Osteoblast (primary cell): ENCODE results near the gene VSIG10L2. TPM values are rescaled to one million over a fixed set of nuclear protein-coding genes. Genes with fewer than 3 reads are reported as not detected.

Experiments
- DNase-seq: peaks from one replicate; pipeline ENCODE4 v3.0.0; 2011; ENCODE audit warnings: low spot score, mixed read lengths; ENCODE audit not compliant: insufficient read length; ENCODE audit errors: missing footprints
- H2AFZ ChIP-seq: 2 replicates; pipeline ENCODE4 v1.6.0; 2011; ENCODE audit warnings: mild to moderate bottlenecking, low read length
- H3K27ac ChIP-seq: 2 replicates; pipeline ENCODE4 v1.5.1; 2011; ENCODE audit warnings: mild to moderate bottlenecking, low read depth, low read length, moderate library complexity
- H3K27me3 ChIP-seq: 2 replicates; pipeline ENCODE4 v1.6.0; 2012; ENCODE audit warnings: mild to moderate bottlenecking, control low read depth, inconsistent platforms, low read length, moderate library complexity; ENCODE audit not compliant: insufficient read depth
- H3K36me3 ChIP-seq: 2 replicates; pipeline ENCODE4 v1.5.1; 2011; ENCODE audit warnings: mild to moderate bottlenecking, low read length, control low read depth, moderate library complexity; ENCODE audit not compliant: insufficient read depth
- H3K4me1 ChIP-seq: 2 replicates; pipeline ENCODE4 v1.5.1; 2011; ENCODE audit warnings: mild to moderate bottlenecking, low read length, control low read depth, moderate library complexity; ENCODE audit not compliant: insufficient read depth
- H3K4me2 ChIP-seq: 2 replicates; pipeline ENCODE4 v1.6.0; 2011; ENCODE audit warnings: mild to moderate bottlenecking, low read length; ENCODE audit not compliant: insufficient read depth
- H3K4me3 ChIP-seq: fragments of 200-600 bp; sonication (generic); 3 replicates; pipeline ENCODE4 v1.5.1; 2012; ENCODE audit warnings: mild to moderate bottlenecking, low read length, inconsistent platforms; ENCODE audit not compliant: insufficient read depth
- H3K79me2 ChIP-seq: 2 replicates; pipeline ENCODE4 v1.6.0; 2012; ENCODE audit warnings: mild to moderate bottlenecking, low read length, control low read depth, inconsistent platforms; ENCODE audit not compliant: insufficient read depth
- H3K9me3 ChIP-seq: 2 replicates; pipeline ENCODE4 v1.5.1; 2011; ENCODE audit warnings: low read depth, low read length, control low read depth
- H4K20me1 ChIP-seq: 2 replicates; pipeline ENCODE4 v1.6.0; 2012; ENCODE audit warnings: mild to moderate bottlenecking, low read length, control low read depth; ENCODE audit not compliant: insufficient read depth
- total RNA-seq: library from RNA; depleted of rRNA; stranded (reverse); fragments of >200 nt; gene quantifications from 2 replicates; pipeline ENCODE4 v1.2.3, GENCODE V29; 2012
- TF ChIP-seq, protein P1 (sequence below): IDR thresholded peaks from 2 replicates; pipeline ENCODE4 v1.5.1; 2011; ENCODE audit warnings: mild to moderate bottlenecking, low read depth, low read length, moderate library complexity; ENCODE audit errors: extremely low read depth

The VSIG10L2 gene
- total RNA-seq, 1 donor, result not detected

DNA sequence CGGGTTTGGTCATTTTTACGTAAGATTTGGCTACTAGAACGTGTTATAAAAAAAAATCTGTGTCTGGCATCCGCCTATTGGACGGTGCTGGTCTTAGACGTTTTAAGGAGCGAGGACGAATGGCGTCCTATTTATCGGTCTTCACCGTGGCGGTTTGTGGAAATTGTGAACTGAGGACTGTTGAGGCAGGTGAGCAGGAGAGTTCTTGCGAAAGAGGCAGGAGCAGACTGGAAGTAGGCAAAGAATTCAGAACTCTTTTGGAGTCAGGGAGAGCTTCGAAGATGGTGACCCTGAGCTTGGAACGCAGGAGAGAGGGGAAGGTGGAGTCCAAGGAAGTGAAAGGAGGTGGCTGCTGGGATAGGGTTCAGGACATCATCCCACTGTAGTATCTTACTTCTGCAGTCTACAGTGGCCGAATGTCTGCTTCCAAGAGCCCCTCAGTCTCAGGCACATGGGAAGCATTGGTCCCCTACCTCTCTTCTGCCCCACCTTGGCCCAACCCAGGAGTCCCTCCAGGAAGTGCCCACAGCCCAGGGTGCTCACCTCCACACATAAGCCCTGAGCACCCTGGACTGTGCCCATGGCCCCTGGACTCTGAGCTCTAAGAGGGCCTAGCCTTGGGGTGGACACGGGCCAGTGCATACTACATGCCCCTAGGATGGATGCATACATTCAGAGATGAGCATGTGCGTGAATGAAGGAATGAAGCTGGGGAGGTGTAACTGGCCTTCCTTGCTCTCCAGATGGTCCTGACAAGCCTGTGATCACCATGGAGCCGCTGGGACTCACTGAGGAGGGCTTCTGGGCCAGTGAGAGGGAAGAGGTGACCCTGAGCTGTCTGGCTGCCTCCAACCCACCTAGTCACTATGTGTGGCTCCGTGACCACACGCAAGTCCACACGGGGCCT is 3.7 kb downstream of the VSIG10L2 start:
- Histone ChIP-seq H3K36me3 (no peaks in the 10 kb centered on the region), H4K20me1 (no peaks in the 10 kb centered on the region), H3K4me3 (no peak overlapping the region), H3K4me2 (no peak overlapping the region), H3K27ac (no peak overlapping the region), H3K9me3 (no peaks in the 10 kb centered on the region), H2AFZ (no peak overlapping the region), H3K79me2 (no peaks in the 10 kb centered on the region), H3K4me1 (peaks cover 5% of the 10 kb centered on the region), H3K27me3 (no peaks in the 10 kb centered on the region)
- TF ChIP-seq, protein P1, sequence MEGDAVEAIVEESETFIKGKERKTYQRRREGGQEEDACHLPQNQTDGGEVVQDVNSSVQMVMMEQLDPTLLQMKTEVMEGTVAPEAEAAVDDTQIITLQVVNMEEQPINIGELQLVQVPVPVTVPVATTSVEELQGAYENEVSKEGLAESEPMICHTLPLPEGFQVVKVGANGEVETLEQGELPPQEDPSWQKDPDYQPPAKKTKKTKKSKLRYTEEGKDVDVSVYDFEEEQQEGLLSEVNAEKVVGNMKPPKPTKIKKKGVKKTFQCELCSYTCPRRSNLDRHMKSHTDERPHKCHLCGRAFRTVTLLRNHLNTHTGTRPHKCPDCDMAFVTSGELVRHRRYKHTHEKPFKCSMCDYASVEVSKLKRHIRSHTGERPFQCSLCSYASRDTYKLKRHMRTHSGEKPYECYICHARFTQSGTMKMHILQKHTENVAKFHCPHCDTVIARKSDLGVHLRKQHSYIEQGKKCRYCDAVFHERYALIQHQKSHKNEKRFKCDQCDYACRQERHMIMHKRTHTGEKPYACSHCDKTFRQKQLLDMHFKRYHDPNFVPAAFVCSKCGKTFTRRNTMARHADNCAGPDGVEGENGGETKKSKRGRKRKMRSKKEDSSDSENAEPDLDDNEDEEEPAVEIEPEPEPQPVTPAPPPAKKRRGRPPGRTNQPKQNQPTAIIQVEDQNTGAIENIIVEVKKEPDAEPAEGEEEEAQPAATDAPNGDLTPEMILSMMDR, result no peak
- peak; percentile 54 for DNase-seq

DNA sequence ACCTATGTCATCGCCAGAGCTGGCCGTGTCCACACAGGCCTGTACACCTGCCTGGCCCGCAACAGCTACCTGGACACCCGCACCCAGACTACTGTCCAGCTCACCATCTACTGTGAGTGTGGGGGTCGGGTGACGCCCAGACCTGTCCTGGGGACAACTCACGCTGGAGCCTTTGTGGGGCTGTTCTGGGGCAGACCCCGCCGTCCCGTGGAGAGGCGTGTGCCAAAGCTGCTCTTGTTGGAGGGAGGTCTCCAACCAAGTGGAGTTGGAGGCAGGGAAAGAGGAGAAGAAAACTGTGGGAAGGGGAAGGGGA is 4.3 kb downstream of the VSIG10L2 start:
- Histone ChIP-seq H2AFZ (no peak overlapping the region), H3K36me3 (no peaks in the 10 kb centered on the region), H3K27ac (no peak overlapping the region), H3K9me3 (no peaks in the 10 kb centered on the region), H4K20me1 (no peaks in the 10 kb centered on the region), H3K4me2 (no peak overlapping the region), H3K27me3 (no peaks in the 10 kb centered on the region), H3K4me1 (peaks cover 5% of the 10 kb centered on the region), H3K4me3 (no peak overlapping the region), H3K79me2 (no peaks in the 10 kb centered on the region)
- TF ChIP-seq, protein P1, result no peak
- no peak for DNase-seq

DNA sequence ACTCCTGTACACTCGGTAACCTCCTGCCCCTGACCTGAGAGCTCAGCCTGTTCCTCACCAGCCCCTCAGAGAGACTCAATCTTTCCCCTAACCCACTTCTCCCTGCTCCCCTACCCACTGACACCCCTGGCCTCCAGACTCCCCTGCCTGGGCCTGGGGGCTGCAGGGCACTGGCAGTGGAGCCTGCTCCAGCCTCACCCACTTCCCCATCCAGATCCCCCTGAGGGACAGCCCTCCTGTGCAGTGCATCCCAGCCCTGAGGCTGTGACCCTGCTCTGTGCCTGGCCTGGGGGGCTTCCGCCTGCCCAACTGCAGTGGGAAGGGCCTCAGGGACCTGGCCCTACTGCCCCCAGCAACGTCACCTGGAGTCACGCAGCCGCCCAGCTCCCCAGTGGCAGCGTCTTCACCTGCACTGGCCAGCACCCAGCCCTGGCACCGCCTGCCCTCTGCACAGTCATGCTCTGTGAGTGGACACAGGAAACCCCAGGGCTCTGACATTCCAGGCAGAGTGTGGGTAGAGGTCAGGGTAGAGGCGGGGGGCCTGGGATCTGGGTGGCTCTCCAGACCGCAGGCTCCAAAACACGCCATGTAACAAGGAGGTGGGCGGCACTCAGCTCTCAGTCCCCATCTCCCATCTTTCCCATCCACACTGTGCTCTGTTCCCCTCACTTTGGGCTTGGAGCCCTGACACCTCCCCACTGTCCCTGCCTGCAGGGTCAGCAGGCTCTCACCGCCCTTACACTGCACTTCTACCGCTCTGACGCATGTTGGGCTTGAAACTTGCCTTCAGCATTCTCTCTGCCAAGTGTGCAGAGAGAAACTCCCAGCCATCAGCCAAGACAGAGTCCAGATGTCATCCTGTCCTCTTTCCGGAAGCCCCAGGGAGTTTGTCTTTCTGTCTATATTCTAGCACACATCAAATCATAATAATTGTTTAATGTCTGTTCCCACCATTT is 5.1 kb downstream of the VSIG10L2 start:
- no peaks in the 10 kb centered on the region for H3K79me2 ChIP-seq
- TF ChIP-seq, protein P1, result no peak
- peaks cover 5% of the 10 kb centered on the region for H3K4me1 ChIP-seq
- H3K4me2 ChIP-seq, result peak overlapping the region; percentile 28
- no peaks in the 10 kb centered on the region for H3K36me3 ChIP-seq
- H3K4me3 ChIP-seq, result no peak overlapping the region
- H2AFZ ChIP-seq, result no peak overlapping the region
- no peaks in the 10 kb centered on the region for H4K20me1 ChIP-seq
- peak; percentile 95 for DNase-seq
- H3K27ac ChIP-seq, result no peak overlapping the region
- no peaks in the 10 kb centered on the region for H3K9me3 ChIP-seq
- no peaks in the 10 kb centered on the region for H3K27me3 ChIP-seq

DNA sequence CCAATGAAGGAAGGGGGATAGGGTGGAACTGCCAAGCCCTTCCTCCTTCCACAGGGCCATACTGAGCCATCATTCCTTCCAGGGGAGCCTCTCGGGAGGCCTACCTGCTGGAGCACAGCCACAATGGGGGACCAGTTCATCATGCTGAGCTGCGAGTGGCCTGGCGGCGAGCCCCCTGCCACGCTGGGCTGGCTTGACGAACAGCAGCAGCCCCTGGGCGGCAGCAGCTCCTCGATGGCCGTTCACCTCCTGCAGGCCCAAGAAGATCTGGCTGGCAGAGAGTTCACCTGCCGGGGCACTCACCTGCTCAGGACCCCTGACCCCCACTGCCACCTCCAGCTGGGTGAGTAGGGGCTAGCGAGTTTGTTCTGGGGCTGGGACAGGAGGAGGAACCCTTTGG is 5.9 kb downstream of the VSIG10L2 start:
- H3K27ac ChIP-seq, result no peak overlapping the region
- no peaks in the 10 kb centered on the region for H3K36me3 ChIP-seq
- no peak overlapping the region for H3K4me3 ChIP-seq
- DNase-seq, result no peak
- no peak overlapping the region for H3K4me2 ChIP-seq
- no peak overlapping the region for H2AFZ ChIP-seq
- TF ChIP-seq, protein P1, result no peak
- H3K9me3 ChIP-seq, result no peaks in the 10 kb centered on the region
- H3K79me2 ChIP-seq, result no peaks in the 10 kb centered on the region
- no peaks in the 10 kb centered on the region for H4K20me1 ChIP-seq
- no peaks in the 10 kb centered on the region for H3K27me3 ChIP-seq
- H3K4me1 ChIP-seq, result peaks cover 5% of the 10 kb centered on the region
